ENCODE data around the gene MIXL1.
"Not testable (repeated sequence)": the region's sequence is repeated elsewhere in the genome, so short reads cannot be mapped to it uniquely, and the experiment has no call there.

Gene MIXL1

GRCh38 chr1:226268421-226269124 is 45.1 kb downstream of the MIXL1 start:
- DNase-seq (ENCODE audit: low spot score in 2 of 2) = no peak
- Mint-ChIP-seq H3K4me3 (no peak overlapping the region), H3K9me3 (no peaks in the 10 kb centered on the region)

GRCh38 chr1:226272233-226272902 is 48.9 kb downstream of the MIXL1 start:
- not testable (repeated sequence) for H3K9me3 Mint-ChIP-seq; H3K27ac Mint-ChIP-seq (ENCODE audit: low read depth); H3K27me3 Mint-ChIP-seq; ATAC-seq (replicated peaks; ENCODE audit: extremely low read depth, poor library complexity, severe bottlenecking); H3K36me3 Mint-ChIP-seq (ENCODE audit: insufficient read depth); DNase-seq (ENCODE audit: low spot score in 2 of 2); H3K4me1 Mint-ChIP-seq; H3K4me3 Mint-ChIP-seq

More at GRCh38 chr1:226268421-226269124, 45.1 kb downstream of the MIXL1 start:
- Mint-ChIP-seq H3K36me3 (ENCODE audit: insufficient read depth) (no peaks in the 10 kb centered on the region), H3K27me3 (no peaks in the 10 kb centered on the region), H3K27ac (ENCODE audit: low read depth) (no peak overlapping the region), H3K4me1 (no peaks in the 10 kb centered on the region)
- ATAC-seq (replicated peaks; ENCODE audit: extremely low read depth, poor library complexity, severe bottlenecking) = no peak

DNA sequence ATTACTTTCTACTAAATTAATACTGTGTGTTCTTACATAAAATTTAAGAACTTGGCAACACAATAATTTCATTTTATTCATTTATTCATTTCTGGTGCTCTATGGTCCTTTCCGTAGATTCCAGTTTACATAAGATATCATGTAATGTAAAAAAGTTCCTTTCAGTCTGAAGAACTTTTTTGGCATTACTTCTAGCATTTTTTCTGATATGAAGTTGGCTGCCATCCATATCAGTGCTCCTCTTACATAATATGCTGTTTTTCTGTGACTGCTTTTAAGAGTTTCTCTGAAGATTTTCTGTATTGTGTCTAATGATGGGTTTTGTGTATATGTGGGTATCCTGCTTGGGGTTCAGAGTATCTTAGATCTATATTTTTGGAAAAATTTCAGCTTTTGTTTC is 50.7 kb downstream of the MIXL1 start:
- no peaks in the 10 kb centered on the region for H3K4me1 Mint-ChIP-seq
- ATAC-seq (replicated peaks; ENCODE audit: extremely low read depth, poor library complexity, severe bottlenecking) (no peak), DNase-seq (ENCODE audit: low spot score in 2 of 2) (no peak)
- H3K27me3 Mint-ChIP-seq = no peaks in the 10 kb centered on the region
- no peak overlapping the region for H3K4me3 Mint-ChIP-seq
- no peaks in the 10 kb centered on the region for H3K9me3 Mint-ChIP-seq
- peaks cover 2% of the 10 kb centered on the region for H3K36me3 Mint-ChIP-seq (ENCODE audit: insufficient read depth)
- H3K27ac Mint-ChIP-seq (ENCODE audit: low read depth) = no peak overlapping the region

GRCh38 chr1:226276077-226276682 is 52.7 kb downstream of the MIXL1 start:
- DNase-seq (ENCODE audit: low spot score in 2 of 2) (no peak), ATAC-seq (replicated peaks; ENCODE audit: extremely low read depth, poor library complexity, severe bottlenecking) (no peak)
- no peak overlapping the region for H3K4me3 Mint-ChIP-seq

More at GRCh38 chr1:226276077-226276682, 52.7 kb downstream of the MIXL1 start:
- no peaks in the 10 kb centered on the region for H3K4me1 Mint-ChIP-seq
- no peaks in the 10 kb centered on the region for H3K27me3 Mint-ChIP-seq
- peaks cover 3% of the 10 kb centered on the region for H3K36me3 Mint-ChIP-seq (ENCODE audit: insufficient read depth)
- no peak overlapping the region for H3K27ac Mint-ChIP-seq (ENCODE audit: low read depth)
- H3K9me3 Mint-ChIP-seq = no peaks in the 10 kb centered on the region

Data from central memory CD8-positive, alpha-beta T cell (primary cell).